Measurements from ENCODE around the gene CAPN9.

- TF ChIP-seq CTCF (IDR thresholded peaks at IDR 0.05) (no peak), EZH2 (IDR thresholded peaks at IDR 0.05) (no peak)
Measured at GRCh38 chr1:230758709-230759368, 11.7 kb downstream of the CAPN9 start.

Data from neural progenitor cell (in vitro differentiated cells).